HG03196 (cell line): ENCODE measurements around the gene RBM10.

ENCODE experiments used
- ATAC-seq: cut with Tn5 transposase; IDR thresholded peaks from one replicate; pipeline ENCODE4 v1.9.1; 2021; ENCODE audit not compliant: unreplicated experiment

RBM10 gene

DNA sequence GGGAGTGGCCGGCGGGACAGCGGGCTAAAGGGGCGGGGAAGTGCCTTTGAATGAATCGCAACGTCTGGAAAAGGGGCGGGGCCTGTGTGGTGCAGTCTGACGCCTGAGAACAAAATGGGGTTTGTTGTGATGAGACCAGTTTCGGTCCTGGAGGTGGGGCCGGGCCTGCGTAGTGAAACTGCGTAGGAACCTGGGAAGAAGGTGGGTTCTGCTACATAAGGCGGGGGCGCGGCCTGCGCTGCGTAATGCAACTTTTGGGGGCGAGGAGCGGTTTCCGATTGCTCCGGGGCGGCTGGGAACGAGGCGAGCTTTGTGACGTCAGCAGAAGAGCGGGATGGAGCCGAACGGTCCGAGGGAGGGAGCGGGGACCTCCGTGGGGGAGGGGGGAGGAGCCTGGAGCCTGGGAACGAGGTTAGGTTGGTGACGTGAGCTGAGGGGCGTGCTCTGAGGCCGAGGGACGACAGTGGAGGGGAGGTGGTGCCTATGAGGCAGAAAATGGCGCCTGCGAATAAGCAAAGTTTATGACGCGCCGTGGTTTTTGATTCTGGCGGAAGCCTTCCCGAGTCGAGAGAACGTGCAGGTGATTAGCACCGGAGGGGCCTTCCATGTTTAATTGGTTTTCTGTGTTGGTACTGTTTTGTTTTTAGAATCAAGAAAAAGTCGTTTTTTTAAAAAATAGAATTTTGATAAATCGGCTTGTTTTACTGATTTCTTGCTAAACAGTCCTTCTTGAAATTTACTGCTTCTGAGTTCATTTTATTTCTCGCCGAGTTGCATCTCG is 88.5 kb downstream of the RBM10 start:
- peak; percentile 84 for ATAC-seq

- ATAC-seq = no peak
These were observed 89.6 kb downstream of the RBM10 start for GRCh38 chrX:47234583-47234982.

DNA sequence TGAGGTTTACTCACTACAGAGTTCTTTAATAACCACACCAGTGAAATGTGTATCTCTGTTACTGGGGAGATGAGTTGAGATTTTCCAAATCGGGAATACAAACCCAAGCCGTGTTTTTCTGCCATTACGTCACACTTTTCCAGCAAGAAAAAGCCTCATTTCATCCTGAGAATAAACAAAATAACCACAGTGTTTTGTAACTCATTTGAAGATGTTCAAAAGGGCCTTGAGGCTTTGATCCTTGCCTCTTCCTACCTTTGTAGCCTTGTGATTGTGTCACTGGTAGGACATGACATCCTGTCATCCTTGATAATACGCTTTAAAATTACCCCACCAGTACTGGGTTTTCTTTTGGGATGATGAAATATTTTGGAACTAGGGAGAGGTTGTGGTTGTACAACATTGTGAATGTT is 90.7 kb downstream of the RBM10 start:
- ATAC-seq = no peak
